ENCODE measurements around the gene TPD52L1. TPM values are rescaled to one million over a fixed set of nuclear protein-coding genes. Genes with fewer than 3 reads are reported as not detected.

The TPD52L1 gene
- total RNA-seq, 1 donor from 2014 or later: 57.7 TPM

- Histone ChIP-seq H3K36me3 (ENCODE audit: control insufficient read depth, insufficient read depth, low read length) (no peaks in the 10 kb centered on the region), H3K27me3 (ENCODE audit: control insufficient read depth, insufficient read depth, low read length) (no peaks in the 10 kb centered on the region), H3K4me3 (ENCODE audit: low read depth, low read length) (no peak overlapping the region)
- DNase-seq (ENCODE audit: low read depth): no peak
- no peak for TF ChIP-seq CTCF (IDR thresholded peaks at IDR 0.05; ENCODE audit: insufficient read depth, low read length, poor library complexity, severe bottlenecking)
These were observed 69.2 kb downstream of the TPD52L1 start for GRCh38 chr6:125222531-125223455.

GRCh38 chr6:125224231-125224861 lies 70.8 kb downstream of the TPD52L1 start:
- no peak for DNase-seq (ENCODE audit: low read depth)
- no peaks in the 10 kb centered on the region for H3K27me3 ChIP-seq (ENCODE audit: control insufficient read depth, insufficient read depth, low read length)
- TF ChIP-seq CTCF (IDR thresholded peaks at IDR 0.05; ENCODE audit: insufficient read depth, low read length, poor library complexity, severe bottlenecking): no peak

GRCh38 chr6:125227244-125227643 lies 73.7 kb downstream of the TPD52L1 start:
- H3K36me3 ChIP-seq (ENCODE audit: control insufficient read depth, insufficient read depth, low read length): no peaks in the 10 kb centered on the region
- H3K27me3 ChIP-seq (ENCODE audit: control insufficient read depth, insufficient read depth, low read length): no peaks in the 10 kb centered on the region
- DNase-seq (ENCODE audit: low read depth): no peak
- no peak overlapping the region for H3K4me3 ChIP-seq (ENCODE audit: low read depth, low read length)
- no peak for TF ChIP-seq CTCF (IDR thresholded peaks at IDR 0.05; ENCODE audit: insufficient read depth, low read length, poor library complexity, severe bottlenecking)

More at GRCh38 chr6:125224231-125224861, 70.8 kb downstream of the TPD52L1 start:
- Histone ChIP-seq H3K4me3 (ENCODE audit: low read depth, low read length) (no peak overlapping the region), H3K36me3 (ENCODE audit: control insufficient read depth, insufficient read depth, low read length) (no peaks in the 10 kb centered on the region)

GRCh38 chr6:125228981-125229479 lies 75.5 kb downstream of the TPD52L1 start:
- H3K36me3 ChIP-seq (ENCODE audit: control insufficient read depth, insufficient read depth, low read length): no peaks in the 10 kb centered on the region
- TF ChIP-seq CTCF (IDR thresholded peaks at IDR 0.05; ENCODE audit: insufficient read depth, low read length, poor library complexity, severe bottlenecking): no peak
- H3K4me3 ChIP-seq (ENCODE audit: low read depth, low read length): no peak overlapping the region
- no peaks in the 10 kb centered on the region for H3K27me3 ChIP-seq (ENCODE audit: control insufficient read depth, insufficient read depth, low read length)
- no peak for DNase-seq (ENCODE audit: low read depth)

GRCh38 chr6:125230674-125231073 lies 77.1 kb downstream of the TPD52L1 start:
- Histone ChIP-seq H3K36me3 (ENCODE audit: control insufficient read depth, insufficient read depth, low read length) (no peaks in the 10 kb centered on the region), H3K27me3 (ENCODE audit: control insufficient read depth, insufficient read depth, low read length) (no peaks in the 10 kb centered on the region), H3K4me3 (ENCODE audit: low read depth, low read length) (no peak overlapping the region)
- TF ChIP-seq CTCF (IDR thresholded peaks at IDR 0.05; ENCODE audit: insufficient read depth, low read length, poor library complexity, severe bottlenecking): no peak
- DNase-seq (ENCODE audit: low read depth): no peak

Data from kidney epithelial cell (primary cell).